GM18505 (cell line): ENCODE data around the gene DAB1.

Source experiments
- ATAC-seq: cut with Tn5 transposase; IDR thresholded peaks from one replicate; pipeline ENCODE4 v1.9.1; 2021; ENCODE audit not compliant: unreplicated experiment
- POLR2A ChIP-seq: IDR thresholded peaks from 4 replicates; pipeline ENCODE4 v1.6.1; 2011; ENCODE audit warnings: borderline replicate concordance; ENCODE audit not compliant: insufficient read depth, insufficient read length; ENCODE audit errors: extremely low read depth

Gene DAB1

DNA sequence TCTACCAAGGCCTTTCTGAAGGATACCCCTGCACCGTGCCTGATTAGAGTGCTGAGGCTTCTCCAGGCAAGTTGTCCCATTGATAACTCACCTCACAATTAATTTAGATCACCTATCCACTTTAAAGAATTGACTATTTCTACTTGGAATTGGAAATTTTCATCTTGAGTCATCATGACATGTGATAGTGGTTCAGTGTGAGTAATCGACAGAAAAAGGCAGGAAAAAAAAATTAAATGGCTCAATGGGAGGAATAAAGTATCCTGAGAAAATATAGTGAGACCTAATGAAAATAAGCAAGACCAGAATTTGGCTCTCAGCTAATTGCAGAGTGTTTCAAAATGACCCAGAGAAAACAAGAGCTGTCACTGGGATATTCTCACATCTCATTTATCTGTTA lies 235.7 kb downstream of the DAB1 start:
- TF ChIP-seq POLR2A = no peak
- no peak for ATAC-seq

DNA sequence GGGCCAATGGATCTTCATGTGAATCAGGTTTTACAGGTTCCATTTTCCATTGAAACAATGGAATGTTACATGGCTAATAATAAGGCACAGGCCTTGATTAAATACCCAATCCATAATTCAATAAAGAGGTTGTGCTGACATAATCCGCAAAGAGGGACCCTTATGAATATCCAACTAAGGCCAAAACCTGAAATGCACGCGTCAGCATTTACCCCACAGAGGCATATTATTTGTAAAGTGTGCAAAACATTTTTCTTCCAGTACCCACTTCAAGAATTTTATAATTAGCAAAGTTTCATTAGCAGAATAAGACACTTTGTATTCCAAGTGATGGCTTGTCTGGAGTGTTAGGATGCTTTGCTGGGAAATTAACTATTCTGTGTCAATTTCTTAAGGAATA lies 237.4 kb downstream of the DAB1 start:
- no peak for TF ChIP-seq POLR2A
- no peak for ATAC-seq

DNA sequence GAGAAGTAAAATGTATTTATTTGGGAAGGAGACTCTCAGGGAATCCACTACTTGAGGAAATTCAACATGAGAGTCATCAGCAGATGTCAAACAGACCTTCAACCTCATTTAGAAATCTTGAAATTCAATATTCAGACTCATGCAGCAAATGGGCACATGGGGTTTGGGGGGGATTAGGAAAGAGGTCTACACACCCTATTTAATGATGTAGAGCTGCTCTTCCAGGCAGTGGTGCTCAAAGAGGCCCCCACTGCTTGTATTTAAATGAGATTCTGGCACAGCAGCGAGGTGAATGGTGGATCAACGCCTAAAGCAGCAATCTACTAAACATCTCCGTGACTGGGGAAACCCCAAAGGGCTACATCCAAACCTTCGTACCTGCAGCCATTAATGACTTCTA lies 244.9 kb downstream of the DAB1 start:
- no peak for ATAC-seq
- TF ChIP-seq POLR2A = no peak

DNA sequence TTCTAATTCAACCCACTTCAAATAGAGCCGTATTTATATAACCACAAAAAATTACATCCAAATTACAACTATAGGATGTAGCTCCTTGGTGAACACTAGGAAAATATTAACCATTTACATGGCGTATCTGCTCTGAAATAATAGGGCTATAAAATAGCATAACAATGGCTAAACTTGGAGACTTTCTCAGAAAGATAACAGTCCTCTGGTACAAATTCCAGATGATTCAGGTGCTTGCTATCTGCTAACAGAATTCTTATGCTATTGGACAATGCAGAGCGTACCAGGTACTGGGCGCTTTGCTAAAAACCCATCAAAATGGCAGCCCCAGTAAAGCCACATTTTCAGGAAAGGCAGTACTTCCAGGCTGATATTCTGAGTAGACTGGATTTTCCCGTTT lies 248.4 kb downstream of the DAB1 start:
- ATAC-seq = no peak
- TF ChIP-seq POLR2A = no peak

DNA sequence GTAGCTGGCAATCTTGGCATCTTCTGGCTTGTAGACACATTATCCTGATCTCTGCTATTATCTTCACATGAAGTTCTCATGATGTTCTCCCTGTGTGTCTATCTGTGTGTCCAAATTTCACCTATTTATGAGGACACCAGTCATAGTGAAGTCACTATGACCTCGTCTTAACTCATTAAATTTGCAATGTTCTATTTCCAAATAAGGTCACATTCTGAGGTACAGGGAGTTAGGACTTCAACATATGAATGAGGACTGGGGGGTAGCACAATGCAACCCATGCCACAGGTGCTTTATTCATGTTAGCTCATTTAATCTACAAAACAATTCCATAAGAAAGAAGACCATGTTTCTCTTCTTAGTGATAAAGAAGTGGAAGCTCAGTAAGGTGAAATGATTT lies 251.8 kb downstream of the DAB1 start:
- no peak for ATAC-seq
- TF ChIP-seq POLR2A = no peak

DNA sequence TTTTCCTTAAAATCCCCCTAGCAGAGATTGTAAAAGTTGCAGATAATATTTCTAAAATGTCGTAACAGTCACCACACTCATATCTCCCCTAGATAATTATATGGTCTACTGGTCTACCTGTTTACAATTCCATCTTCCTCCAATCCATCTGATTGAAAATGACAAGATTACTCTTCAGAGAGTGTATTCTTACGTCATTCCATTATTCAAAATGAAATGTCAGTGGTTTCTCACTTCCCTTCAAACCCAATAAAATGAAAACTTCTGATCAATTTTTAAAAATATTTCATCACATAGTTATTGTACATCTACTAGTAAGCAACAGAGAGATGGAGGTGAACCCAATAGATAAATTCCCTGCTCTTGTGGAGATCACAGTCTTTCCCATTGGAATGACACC lies 255.9 kb downstream of the DAB1 start:
- ATAC-seq = no peak
- TF ChIP-seq POLR2A = no peak

DNA sequence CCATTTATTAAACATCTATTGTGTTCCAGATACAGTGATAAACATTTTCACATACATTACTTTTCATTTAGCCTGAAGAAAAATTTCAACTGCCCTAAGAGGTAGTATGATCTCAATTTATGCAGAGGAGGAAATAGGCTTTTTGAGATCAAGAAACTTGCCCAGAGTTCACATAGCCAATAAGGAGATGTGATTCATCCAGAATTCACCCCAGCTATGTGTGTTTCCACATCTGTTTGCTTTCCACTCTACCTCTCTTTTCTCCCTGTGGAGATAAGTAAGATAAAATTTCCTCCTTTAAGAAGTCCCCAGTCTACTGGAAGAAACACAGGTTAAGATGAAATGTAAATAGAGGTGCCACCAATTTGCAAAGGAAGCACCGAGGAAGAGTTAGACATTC lies 258.3 kb downstream of the DAB1 start:
- ATAC-seq = no peak
- TF ChIP-seq POLR2A = no peak

DNA sequence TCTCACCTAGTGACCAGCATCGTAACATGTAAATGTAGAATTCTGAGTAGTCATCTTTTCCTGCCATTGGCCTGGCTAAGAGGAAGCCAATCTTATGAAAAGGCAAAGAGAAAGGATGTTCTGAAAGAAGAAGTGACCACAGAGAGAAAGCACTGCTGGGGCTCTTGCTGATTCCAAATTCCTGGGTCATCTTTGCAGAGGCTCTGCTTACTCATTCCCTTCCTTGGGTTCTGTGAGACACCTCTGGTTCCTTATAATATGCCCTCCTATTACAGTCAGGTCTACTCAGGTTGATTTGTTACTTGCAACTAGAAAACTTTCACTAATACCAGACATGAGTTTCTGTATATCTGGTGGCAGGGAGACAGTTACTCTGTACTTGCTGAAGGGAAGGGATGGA lies 259.3 kb downstream of the DAB1 start:
- TF ChIP-seq POLR2A = no peak

DNA sequence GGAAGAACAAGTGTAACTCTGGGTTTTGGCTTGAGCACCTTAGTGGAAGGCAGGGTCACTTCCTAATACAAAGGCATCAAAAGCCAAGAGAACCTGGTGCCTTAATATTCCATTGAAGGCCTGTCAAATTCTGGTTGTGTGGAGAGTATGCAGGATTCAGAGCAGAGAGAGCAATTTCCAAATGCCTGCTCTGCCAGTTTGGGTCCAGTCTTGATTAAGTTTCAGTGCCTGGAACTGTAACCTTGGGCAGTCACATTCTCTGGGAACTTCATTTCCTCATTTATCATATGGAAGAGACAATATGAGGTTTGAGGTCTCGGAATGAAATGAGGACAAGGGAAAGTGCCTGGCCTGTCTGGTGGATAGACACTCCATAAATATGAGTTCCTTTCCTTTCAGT lies 260.1 kb downstream of the DAB1 start:
- TF ChIP-seq POLR2A = no peak
- no peak for ATAC-seq

More for the DNA sequence above, 259.3 kb downstream of the DAB1 start:
- ATAC-seq = no peak

DNA sequence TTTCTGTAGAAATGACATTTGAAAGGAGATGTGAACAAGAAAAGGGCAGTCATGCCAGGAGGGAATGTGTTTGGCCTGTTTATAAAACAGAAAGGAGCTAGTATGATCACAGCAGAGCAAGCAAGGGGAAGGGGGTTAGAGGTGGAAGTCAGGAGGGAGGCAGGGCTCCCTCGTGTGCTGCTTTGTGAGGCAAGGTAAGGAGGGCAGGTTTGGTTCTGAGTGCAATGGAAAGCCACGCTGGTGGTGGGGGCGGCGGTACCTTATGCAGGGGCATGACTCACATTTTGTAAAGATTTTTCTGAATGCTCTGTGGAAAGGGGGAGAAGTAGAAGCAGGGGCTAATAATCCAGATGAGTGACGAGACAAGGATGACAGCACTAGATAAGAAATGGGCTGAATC lies 260.5 kb downstream of the DAB1 start:
- TF ChIP-seq POLR2A = no peak
- ATAC-seq = no peak

DNA sequence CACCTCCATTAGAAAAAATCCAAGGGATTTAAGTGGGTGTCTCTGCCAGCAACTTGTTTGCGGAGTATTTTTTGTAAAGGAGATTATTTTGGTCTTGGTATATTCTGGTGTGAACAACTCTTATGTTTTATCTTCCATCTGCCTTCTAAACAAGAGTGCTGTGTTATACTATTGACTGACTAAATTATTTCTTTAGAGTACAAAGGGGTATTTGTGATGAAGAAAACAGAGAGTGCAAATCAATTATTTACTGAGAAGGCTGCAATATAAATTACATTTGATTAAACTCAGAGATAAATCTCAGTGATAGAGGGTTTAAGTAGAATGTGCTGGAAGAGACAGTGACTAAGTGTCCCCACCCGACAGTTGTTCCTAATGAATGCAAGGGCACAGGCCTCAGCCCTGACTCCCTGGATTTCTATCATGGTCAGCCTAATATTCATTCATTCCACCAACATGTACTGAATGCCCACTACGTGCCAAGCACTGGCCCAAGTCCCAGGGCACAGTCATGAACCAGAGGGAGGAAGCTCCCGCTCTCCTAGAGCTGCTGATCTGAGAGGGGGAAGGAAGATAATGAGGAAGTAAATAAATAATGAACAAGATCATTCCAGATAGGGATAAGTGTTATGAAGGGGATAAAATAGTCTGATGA lies 261.1 kb downstream of the DAB1 start:
- TF ChIP-seq POLR2A = no peak
- no peak for ATAC-seq

DNA sequence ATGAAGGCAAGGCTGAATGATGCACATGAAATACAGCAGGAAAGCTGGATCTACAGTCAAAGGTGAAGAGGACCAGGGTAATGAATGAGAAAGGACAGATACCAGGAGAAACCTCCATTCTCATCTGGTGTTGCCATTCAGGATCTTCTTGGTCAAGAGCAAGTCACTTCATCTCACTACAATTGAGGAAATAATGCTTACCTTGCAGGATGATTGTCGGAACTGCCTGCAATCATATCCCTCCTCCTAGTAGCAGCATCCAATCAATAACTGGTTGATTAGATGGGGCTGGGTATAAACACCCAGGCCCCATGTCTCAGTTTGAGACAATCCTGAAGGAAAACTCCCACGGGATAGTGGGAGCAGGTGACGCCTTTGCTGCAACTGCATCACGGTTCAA lies 263.3 kb downstream of the DAB1 start:
- no peak for ATAC-seq
- no peak for TF ChIP-seq POLR2A

DNA sequence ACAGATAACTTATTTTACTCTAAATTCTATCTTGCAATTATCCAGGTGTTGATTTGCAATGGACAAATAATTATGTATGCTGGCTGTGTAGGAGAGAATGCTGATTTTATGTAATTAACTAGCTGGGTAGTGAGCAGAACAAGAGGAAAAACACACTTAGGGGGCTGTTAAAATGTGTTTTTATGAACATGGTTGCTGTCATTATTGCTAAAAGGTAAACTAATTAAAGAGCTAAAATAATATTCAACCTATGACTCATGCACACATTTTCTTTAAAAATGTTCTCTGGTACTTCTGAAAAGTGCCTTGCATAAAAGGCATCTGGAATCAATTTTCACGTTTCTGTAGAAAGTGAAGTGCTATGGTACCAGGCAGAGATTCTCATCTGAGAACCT lies 265.3 kb downstream of the DAB1 start:
- no peak for TF ChIP-seq POLR2A
- ATAC-seq = no peak

DNA sequence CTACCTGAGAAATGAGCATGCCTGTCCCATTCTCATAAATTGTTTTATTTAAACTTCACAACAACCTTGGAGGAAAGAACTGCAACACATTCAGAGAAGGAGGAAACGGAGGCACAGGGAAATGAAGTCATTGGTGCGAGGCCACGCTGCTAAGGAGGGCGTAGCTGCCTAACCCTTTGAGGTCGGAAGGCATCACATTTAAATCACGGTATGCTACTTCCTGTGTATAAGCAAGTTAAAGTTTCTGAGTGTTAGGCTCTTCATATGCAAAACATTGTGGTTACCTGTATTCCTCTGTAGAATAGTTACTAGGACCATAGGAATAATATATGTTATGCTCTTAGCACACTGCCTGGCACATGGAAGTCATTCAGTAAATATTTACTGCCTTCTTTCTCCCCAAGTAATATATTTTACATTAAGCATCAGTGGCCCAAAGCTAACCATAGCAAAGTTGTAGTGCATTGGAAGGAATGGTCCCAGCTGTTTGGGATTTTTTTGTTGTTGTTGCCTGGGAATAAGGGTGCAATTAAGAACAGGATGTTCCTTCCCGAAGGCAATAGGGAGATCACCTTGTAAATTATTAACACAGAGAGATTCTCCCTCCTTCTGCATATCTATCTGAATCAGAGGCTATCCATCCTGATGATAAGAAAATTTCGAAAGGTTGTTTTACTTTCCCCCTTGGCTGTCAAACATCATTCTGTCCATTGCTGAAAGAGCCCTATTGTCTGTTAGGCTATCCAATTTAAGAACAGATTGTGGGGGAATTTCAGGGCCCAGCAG lies 265.8 kb downstream of the DAB1 start:
- no peak for ATAC-seq
- TF ChIP-seq POLR2A = no peak
